GM19035 (cell line): Measurements from ENCODE around the gene TBC1D13.
"Not testable (repeated sequence)": the region's sequence is repeated elsewhere in the genome, so short reads cannot be mapped to it uniquely, and the experiment has no call there.

ENCODE experiments used
- ATAC-seq: cut with Tn5 transposase; IDR thresholded peaks from one replicate; pipeline ENCODE4 v1.9.1; 2021; ENCODE audit not compliant: unreplicated experiment

TBC1D13 gene

DNA sequence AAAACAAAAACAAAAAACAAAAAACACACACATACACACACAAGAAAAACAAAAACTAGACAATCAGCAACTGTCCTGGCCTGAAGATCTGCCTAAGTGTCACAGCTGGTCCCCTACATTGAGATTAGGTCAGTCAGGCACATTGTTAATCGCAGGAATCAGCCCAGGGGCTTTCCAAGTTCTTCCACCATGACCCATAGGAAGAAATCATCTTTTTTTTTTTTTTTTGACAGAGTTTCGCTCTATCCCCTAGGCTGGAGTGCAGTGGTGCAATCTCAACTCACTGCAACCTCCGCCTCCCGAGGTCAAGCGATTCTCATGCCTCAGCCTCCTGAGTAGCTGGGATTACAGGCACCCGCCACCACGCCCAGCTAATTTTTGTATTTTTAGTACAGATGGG lies 56.1 kb downstream of the TBC1D13 start:
- ATAC-seq: not testable (repeated sequence)

DNA sequence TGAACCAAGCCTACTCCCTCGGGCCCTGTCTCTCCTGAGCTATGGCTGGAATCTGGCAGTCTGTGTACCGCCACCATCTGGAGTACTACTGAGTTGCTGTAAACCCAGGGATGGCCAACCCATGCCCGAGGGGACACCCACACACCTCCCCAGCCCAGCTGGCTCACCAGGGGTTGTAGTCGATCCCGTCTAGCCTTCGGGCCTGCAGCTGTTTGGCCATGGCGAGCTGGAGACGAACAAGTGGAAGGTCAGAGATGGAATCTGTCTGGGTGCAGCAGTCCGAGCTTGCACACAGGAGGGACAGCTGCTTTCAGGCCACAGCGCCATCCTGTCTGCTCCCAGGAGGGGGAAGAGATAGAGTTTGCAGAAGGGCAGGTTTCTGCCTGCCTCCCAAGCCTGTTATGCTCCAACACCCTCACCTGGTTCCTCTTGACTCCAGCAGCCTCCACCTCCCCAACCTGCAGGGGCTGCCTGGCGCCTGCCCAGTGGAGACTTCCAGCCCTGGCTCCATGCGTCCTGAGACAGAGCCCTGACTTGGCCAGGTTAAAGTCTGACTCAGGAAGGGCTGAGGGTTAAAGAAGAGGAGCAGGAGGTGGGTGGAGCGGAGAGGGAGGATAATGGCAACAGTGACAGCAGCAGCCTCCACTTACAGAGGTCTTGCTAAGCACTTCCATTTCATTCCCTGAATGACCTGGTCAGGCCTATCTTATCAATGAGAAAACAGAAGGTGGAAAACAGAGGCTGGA lies 58.3 kb downstream of the TBC1D13 start:
- ATAC-seq: no peak

DNA sequence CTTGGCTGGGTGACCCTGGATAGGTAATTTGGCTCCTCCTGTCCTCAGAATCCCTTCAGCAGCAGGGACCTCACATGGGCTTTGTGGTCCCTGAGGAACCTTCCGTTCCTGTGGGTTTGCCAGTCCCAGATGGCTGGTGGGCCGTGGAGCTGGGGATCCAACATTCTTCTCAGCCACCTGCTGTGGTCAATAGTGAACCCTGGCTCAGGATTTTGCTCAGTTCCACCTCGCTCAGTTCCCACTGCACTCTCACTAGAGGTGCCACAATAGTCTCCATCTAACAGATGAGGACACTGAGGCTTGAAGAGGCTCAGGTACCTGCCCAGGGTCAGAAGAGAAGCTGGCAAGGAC lies 59.6 kb downstream of the TBC1D13 start:
- ATAC-seq: no peak

DNA sequence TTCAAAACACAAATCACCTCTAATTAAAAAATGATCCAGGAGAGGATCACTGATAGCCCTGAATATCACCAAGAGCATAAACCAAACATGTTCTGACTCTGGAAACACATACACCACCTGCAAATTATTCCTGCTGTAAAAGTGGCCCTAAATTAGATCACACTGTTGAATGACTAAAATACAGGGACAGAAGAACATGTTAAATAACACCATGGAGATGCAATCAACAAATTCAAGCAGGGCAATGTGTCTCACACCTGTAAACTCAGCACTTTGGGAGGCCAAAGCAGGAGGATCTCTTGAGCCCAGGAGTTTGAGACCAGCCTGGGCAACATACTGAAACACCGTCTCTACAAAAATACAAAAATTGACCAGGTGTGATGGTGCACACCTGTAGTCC lies 60.8 kb downstream of the TBC1D13 start:
- ATAC-seq: no peak

GRCh38 chr9:128851024-128851423 lies 64.0 kb downstream of the TBC1D13 start:
- not testable (repeated sequence) for ATAC-seq

- not testable (repeated sequence) for ATAC-seq
Observed at GRCh38 chr9:128851779-128852600, 64.9 kb downstream of the TBC1D13 start.

DNA sequence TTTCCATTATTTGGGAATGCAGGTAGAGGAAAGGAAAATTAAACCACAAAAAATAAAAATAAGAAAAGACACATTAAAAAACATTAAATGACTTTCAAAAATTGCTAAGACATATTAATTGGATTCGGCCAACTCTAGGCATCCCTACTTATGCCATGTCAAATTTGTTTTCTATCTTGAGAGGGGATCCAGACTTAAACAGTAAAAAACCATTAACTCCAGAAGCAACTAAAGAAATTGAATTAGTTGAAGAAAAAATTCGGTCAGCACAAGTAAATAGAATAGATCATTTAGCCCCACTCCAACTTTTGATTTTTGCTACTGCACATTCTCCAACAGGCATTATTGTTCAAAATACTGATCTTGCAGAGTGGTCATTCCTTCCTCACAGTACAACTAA lies 65.6 kb downstream of the TBC1D13 start:
- not testable (repeated sequence) for ATAC-seq

- ATAC-seq: not testable (repeated sequence)
Observed at GRCh38 chr9:128854454-128854853, 67.4 kb downstream of the TBC1D13 start.

GRCh38 chr9:128858476-128858875 lies 71.4 kb downstream of the TBC1D13 start:
- not testable (repeated sequence) for ATAC-seq
